GM18861 (cell line): ENCODE measurements around the gene CIB4.

Source experiments
- ATAC-seq: cut with Tn5 transposase; IDR thresholded peaks from one replicate; pipeline ENCODE4 v1.9.1; 2021; ENCODE audit not compliant: unreplicated experiment

CIB4 gene

GRCh38 chr2:26532301-26533250 is 108.6 kb downstream of the CIB4 start:
- ATAC-seq = no peak
